Glutamatergic neuron (in vitro differentiated cells): ENCODE measurements around the gene AKAP1. TPM values are rescaled to one million over a fixed set of nuclear protein-coding genes. Genes with fewer than 3 reads are reported as not detected.

Experiments
- DNase-seq: peaks from one replicate; pipeline ENCODE4 v3.0.0; 2022
- H3K27ac Mint-ChIP-seq: one replicate; pipeline ENCODE4 v1.8.0; 2020; ENCODE audit warnings: mild to moderate bottlenecking, mixed read lengths, inconsistent platforms; ENCODE audit not compliant: unreplicated experiment
- H3K27me3 Mint-ChIP-seq: one replicate; pipeline ENCODE4 v1.8.0; 2020; ENCODE audit warnings: mild to moderate bottlenecking, moderate library complexity, mixed read lengths, inconsistent platforms; ENCODE audit not compliant: unreplicated experiment
- H3K36me3 Mint-ChIP-seq: one replicate; pipeline ENCODE4 v1.8.0; 2020; ENCODE audit warnings: mild to moderate bottlenecking, mixed read lengths, inconsistent platforms; ENCODE audit not compliant: unreplicated experiment
- H3K4me1 Mint-ChIP-seq: one replicate; pipeline ENCODE4 v1.8.0; 2020; ENCODE audit warnings: mild to moderate bottlenecking, low read depth, mixed read lengths, inconsistent platforms; ENCODE audit not compliant: unreplicated experiment
- H3K4me3 Mint-ChIP-seq: one replicate; pipeline ENCODE4 v1.8.0; 2020; ENCODE audit warnings: mild to moderate bottlenecking, mixed read lengths, inconsistent platforms; ENCODE audit not compliant: unreplicated experiment
- H3K9me3 Mint-ChIP-seq: one replicate; pipeline ENCODE4 v1.8.0; 2020; ENCODE audit warnings: mild to moderate bottlenecking, moderate library complexity, mixed read lengths, inconsistent platforms; ENCODE audit not compliant: unreplicated experiment
- total RNA-seq: library from RNA; stranded (reverse); fragmentation: NEBNext Ultra II Directional; extraction: Animal tissue kit (Norgen Biotek cat#: 25700); gene quantifications from one replicate; pipeline ENCODE4 v1.2.1, GENCODE V29; 2021; ENCODE audit not compliant: unreplicated experiment
- TF ChIP-seq, protein P1 (sequence below): fragments of 200-600 bp; sonication (generic); IDR thresholded peaks from one replicate; pipeline ENCODE4 v1.5.0; 2021; ENCODE audit not compliant: partially characterized antibody, unreplicated experiment

The AKAP1 gene
- total RNA-seq, 1 donor from 2014 or later: 35.6 TPM

- Mint-ChIP-seq H3K4me1 (peaks cover 24% of the 10 kb centered on the region), H3K27ac (no peak overlapping the region)
- TF ChIP-seq, protein P1, sequence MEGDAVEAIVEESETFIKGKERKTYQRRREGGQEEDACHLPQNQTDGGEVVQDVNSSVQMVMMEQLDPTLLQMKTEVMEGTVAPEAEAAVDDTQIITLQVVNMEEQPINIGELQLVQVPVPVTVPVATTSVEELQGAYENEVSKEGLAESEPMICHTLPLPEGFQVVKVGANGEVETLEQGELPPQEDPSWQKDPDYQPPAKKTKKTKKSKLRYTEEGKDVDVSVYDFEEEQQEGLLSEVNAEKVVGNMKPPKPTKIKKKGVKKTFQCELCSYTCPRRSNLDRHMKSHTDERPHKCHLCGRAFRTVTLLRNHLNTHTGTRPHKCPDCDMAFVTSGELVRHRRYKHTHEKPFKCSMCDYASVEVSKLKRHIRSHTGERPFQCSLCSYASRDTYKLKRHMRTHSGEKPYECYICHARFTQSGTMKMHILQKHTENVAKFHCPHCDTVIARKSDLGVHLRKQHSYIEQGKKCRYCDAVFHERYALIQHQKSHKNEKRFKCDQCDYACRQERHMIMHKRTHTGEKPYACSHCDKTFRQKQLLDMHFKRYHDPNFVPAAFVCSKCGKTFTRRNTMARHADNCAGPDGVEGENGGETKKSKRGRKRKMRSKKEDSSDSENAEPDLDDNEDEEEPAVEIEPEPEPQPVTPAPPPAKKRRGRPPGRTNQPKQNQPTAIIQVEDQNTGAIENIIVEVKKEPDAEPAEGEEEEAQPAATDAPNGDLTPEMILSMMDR: no peak
Measured at GRCh38 chr17:57133486-57133885, 48.4 kb downstream of the AKAP1 start.

GRCh38 chr17:57135026-57135788 lies 50.2 kb downstream of the AKAP1 start:
- H3K4me3 Mint-ChIP-seq: peak overlapping the region; percentile 53
- TF ChIP-seq, protein P1: no peak
- no peak for DNase-seq
- H3K27ac Mint-ChIP-seq: peak overlapping the region; percentile 29
- H3K4me1 Mint-ChIP-seq: peaks cover 27% of the 10 kb centered on the region
- H3K9me3 Mint-ChIP-seq: no peaks in the 10 kb centered on the region
- no peaks in the 10 kb centered on the region for H3K27me3 Mint-ChIP-seq
- no peaks in the 10 kb centered on the region for H3K36me3 Mint-ChIP-seq

More at GRCh38 chr17:57133486-57133885, 48.4 kb downstream of the AKAP1 start:
- no peaks in the 10 kb centered on the region for H3K9me3 Mint-ChIP-seq
- no peak overlapping the region for H3K4me3 Mint-ChIP-seq
- no peaks in the 10 kb centered on the region for H3K27me3 Mint-ChIP-seq
- DNase-seq: no peak
- H3K36me3 Mint-ChIP-seq: no peaks in the 10 kb centered on the region

GRCh38 chr17:57135789-57136291 lies 50.8 kb downstream of the AKAP1 start:
- Mint-ChIP-seq H3K36me3 (no peaks in the 10 kb centered on the region), H3K27ac (peak overlapping the region; percentile 29), H3K9me3 (no peaks in the 10 kb centered on the region), H3K27me3 (no peaks in the 10 kb centered on the region), H3K4me3 (peak overlapping the region; percentile 53), H3K4me1 (peaks cover 24% of the 10 kb centered on the region)
- TF ChIP-seq, protein P1: no peak
- no peak for DNase-seq

DNA sequence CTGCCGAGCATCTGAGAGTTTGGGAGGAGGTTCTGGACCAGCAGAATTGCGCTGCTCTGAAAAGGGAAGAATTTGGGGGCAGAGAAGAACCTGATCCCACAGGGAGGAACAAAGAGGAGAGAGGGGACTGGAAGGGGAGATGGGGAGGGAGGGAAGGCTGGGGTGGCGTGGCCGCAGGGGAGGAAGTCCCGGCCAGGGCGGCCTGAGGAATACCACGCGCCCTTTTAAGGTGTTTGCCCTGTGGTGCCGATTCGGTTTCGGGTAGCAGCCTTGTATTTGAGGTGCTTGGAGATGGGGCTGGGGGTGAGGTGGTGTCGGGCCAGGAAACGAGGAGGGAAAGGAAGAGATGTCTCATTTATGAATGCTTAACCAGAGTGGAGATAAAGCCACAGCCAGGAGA lies 51.3 kb downstream of the AKAP1 start:
- Mint-ChIP-seq H3K27me3 (no peaks in the 10 kb centered on the region), H3K9me3 (no peaks in the 10 kb centered on the region), H3K27ac (peak overlapping the region; percentile 57), H3K4me3 (no peak overlapping the region), H3K4me1 (peaks cover 21% of the 10 kb centered on the region), H3K36me3 (no peaks in the 10 kb centered on the region)
- DNase-seq: no peak
- TF ChIP-seq, protein P1: no peak
